ENCODE results near the gene PCNX2. TPM values are rescaled to one million over a fixed set of nuclear protein-coding genes. Genes with fewer than 3 reads are reported as not detected.

PCNX2 gene
- total and polyA plus RNA-seq, 9 donors: 5.7 to 26.0 (median 18.9) TPM

DNA sequence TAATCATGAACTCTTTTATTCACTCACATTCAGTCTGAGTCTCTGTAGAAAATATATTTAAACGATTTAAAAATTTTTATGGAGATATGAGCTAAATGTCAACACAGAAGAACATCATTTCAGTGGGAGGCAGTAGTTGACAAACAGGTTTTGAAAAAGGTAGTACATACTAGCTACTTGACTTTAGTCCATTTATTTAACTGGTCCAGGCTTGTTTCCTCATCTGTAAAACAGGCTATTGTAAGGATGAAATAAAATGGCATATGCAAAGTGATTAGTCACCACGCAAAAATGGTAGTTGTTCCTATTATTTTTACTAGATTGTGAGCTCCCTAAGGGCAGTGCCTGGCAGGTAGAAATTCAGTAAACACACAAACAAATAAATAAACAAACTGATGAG lies 270.0 kb downstream of the PCNX2 start:
- H3K9me3 ChIP-seq: no peaks in the 10 kb centered on the region
- WGBS, 3 donors: 83 to 86% (median 85%) methylated on average over 2 of the region's 2 CpGs
- H3K4me3 ChIP-seq: no peak overlapping the region
- H3K4me1 ChIP-seq (ENCODE audit: insufficient read depth): no peaks in the 10 kb centered on the region
- H3K27ac ChIP-seq: no peak overlapping the region
- H3K36me3 ChIP-seq: no peaks in the 10 kb centered on the region
- no peaks in the 10 kb centered on the region for H3K27me3 ChIP-seq
- intact Hi-C loops (cut with DNase I): no loop called here
- no peak for DNase-seq
- TF ChIP-seq EP300 (IDR thresholded peaks at IDR 0.05) (no peak), POLR2A (IDR thresholded peaks at IDR 0.05) (no peak)
- TF ChIP-seq, protein P1, sequence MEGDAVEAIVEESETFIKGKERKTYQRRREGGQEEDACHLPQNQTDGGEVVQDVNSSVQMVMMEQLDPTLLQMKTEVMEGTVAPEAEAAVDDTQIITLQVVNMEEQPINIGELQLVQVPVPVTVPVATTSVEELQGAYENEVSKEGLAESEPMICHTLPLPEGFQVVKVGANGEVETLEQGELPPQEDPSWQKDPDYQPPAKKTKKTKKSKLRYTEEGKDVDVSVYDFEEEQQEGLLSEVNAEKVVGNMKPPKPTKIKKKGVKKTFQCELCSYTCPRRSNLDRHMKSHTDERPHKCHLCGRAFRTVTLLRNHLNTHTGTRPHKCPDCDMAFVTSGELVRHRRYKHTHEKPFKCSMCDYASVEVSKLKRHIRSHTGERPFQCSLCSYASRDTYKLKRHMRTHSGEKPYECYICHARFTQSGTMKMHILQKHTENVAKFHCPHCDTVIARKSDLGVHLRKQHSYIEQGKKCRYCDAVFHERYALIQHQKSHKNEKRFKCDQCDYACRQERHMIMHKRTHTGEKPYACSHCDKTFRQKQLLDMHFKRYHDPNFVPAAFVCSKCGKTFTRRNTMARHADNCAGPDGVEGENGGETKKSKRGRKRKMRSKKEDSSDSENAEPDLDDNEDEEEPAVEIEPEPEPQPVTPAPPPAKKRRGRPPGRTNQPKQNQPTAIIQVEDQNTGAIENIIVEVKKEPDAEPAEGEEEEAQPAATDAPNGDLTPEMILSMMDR (IDR thresholded peaks at IDR 0.05): no peak

GRCh38 chr1:233025157-233025556 lies 270.4 kb downstream of the PCNX2 start:
- H3K27ac ChIP-seq: no peak overlapping the region
- intact Hi-C loops (cut with DNase I): no loop called here
- H3K4me3 ChIP-seq: no peak overlapping the region
- H3K4me1 ChIP-seq (ENCODE audit: insufficient read depth): peaks cover 3% of the 10 kb centered on the region
- no peak for DNase-seq
- TF ChIP-seq, protein P1 (IDR thresholded peaks at IDR 0.05): no peak
- TF ChIP-seq POLR2A (IDR thresholded peaks at IDR 0.05) (no peak), EP300 (IDR thresholded peaks at IDR 0.05) (no peak)
- WGBS, 3 donors: 82 to 87% (median 86%) methylated on average over 12 of the region's 12 CpGs
- H3K9me3 ChIP-seq: no peaks in the 10 kb centered on the region
- no peaks in the 10 kb centered on the region for H3K27me3 ChIP-seq
- H3K36me3 ChIP-seq: no peaks in the 10 kb centered on the region

DNA sequence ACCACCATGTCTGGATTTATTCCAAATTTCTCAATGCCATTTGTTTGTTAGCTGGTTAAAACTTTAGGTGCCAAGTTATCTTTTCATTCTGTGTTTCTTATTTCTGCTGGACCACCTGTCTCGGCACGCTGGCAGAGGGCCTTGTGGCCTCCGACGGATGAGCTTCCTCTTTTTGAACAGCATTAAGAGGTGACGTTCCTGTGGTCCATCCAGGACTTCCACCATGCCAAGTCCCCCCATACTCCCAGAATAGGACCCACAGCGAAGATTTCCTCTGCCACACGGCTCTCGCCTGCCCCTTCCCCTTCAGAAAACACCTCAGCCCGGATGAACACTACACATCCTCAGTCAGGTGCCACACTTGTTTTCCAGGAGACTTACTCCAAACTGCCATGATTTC lies 271.3 kb downstream of the PCNX2 start:
- Histone ChIP-seq H3K27ac (no peak overlapping the region), H3K4me1 (ENCODE audit: insufficient read depth) (peaks cover 5% of the 10 kb centered on the region), H3K9me3 (no peaks in the 10 kb centered on the region), H3K36me3 (no peaks in the 10 kb centered on the region), H3K4me3 (no peak overlapping the region), H3K27me3 (no peaks in the 10 kb centered on the region)
- TF ChIP-seq POLR2A (IDR thresholded peaks at IDR 0.05) (no peak), EP300 (IDR thresholded peaks at IDR 0.05) (no peak)
- TF ChIP-seq, protein P1 (IDR thresholded peaks at IDR 0.05): no peak
- no peak for DNase-seq
- WGBS, 3 donors: 93 to 95% (median 95%) methylated on average over 9 of the region's 9 CpGs
- intact Hi-C loops (cut with DNase I): no loop called here

DNA sequence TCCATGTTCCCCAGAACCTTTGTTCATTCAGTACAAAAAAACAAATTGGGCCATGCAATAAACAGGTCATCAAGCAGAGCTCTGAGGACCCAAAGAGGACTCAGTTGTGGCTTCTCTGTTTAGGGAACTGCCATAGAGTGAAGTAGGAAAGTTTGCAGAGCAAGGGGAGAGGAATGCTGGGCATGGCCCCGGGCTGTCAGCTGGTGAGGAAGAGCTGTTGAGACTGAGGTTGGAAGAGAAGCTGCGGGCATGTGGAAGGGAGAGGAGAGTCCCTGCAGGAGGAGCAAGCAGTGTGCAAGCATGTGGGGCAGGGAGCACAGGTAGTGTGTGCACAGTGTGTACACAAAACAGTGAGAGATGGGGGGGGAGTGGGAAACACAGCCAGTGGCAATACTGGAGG lies 273.3 kb downstream of the PCNX2 start:
- H3K27ac ChIP-seq: no peak overlapping the region
- intact Hi-C loops (cut with DNase I): no loop called here
- WGBS, 3 donors: 94 to 98% (median 96%) methylated on average over 2 of the region's 2 CpGs
- peaks cover 5% of the 10 kb centered on the region for H3K4me1 ChIP-seq (ENCODE audit: insufficient read depth)
- no peaks in the 10 kb centered on the region for H3K36me3 ChIP-seq
- H3K9me3 ChIP-seq: no peaks in the 10 kb centered on the region
- no peaks in the 10 kb centered on the region for H3K27me3 ChIP-seq
- TF ChIP-seq, protein P1 (IDR thresholded peaks at IDR 0.05): no peak
- TF ChIP-seq EP300 (IDR thresholded peaks at IDR 0.05) (no peak), POLR2A (IDR thresholded peaks at IDR 0.05) (no peak)
- no peak overlapping the region for H3K4me3 ChIP-seq
- no peak for DNase-seq
